ENCODE measurements around the gene MAN1A2.
"Not testable (repeated sequence)": the region's sequence is repeated elsewhere in the genome, so short reads cannot be mapped to it uniquely, and the experiment has no call there.

DNA sequence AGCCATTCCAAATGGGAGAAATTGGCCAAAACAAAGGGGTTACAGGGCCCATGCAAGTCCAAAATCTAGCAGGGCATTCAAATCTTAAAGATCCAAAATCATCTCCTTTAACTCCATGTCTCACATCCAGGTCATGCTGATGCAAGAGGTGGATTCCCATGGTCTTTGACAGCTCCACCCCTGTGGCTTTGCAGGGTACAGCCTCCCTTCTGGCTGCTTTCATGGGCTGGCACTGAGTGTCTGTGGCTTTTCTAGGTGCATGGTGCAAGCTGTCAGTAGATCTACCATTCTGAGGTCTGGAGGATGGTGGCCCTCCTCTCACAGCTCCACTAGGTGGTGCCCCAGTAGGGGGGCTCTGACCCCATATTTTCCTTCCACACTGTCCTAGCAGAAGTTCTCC lies 191.2 kb downstream of the MAN1A2 start:
- TF ChIP-seq, protein P1, sequence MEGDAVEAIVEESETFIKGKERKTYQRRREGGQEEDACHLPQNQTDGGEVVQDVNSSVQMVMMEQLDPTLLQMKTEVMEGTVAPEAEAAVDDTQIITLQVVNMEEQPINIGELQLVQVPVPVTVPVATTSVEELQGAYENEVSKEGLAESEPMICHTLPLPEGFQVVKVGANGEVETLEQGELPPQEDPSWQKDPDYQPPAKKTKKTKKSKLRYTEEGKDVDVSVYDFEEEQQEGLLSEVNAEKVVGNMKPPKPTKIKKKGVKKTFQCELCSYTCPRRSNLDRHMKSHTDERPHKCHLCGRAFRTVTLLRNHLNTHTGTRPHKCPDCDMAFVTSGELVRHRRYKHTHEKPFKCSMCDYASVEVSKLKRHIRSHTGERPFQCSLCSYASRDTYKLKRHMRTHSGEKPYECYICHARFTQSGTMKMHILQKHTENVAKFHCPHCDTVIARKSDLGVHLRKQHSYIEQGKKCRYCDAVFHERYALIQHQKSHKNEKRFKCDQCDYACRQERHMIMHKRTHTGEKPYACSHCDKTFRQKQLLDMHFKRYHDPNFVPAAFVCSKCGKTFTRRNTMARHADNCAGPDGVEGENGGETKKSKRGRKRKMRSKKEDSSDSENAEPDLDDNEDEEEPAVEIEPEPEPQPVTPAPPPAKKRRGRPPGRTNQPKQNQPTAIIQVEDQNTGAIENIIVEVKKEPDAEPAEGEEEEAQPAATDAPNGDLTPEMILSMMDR (IDR thresholded peaks at IDR 0.05; ENCODE audit: borderline replicate concordance, extremely low read depth, low read length, poor library complexity, severe bottlenecking): not testable (repeated sequence)
- not testable (repeated sequence) for TF ChIP-seq EZH2 (IDR thresholded peaks at IDR 0.05; ENCODE audit: borderline replicate concordance, low read depth, low read length, severe bottlenecking)

Measured in DND-41 (cell line).